GM20431 (cell line): ENCODE measurements around the gene ZC3H18.

Experiments
- in situ Hi-C: fragments of 300-500 bp; cut with MseI, MboI; formaldehyde crosslinking; loops from one replicate; pipeline ENCODE4 v1.15.0; 2020; ENCODE audit warnings: low sequenced_read_pairs; ENCODE audit not compliant: unreplicated experiment

The ZC3H18 gene

GRCh38 chr16:88633684-88634140, 63.5 kb downstream of the ZC3H18 start:
- in situ Hi-C loops: no loop called here

- in situ Hi-C loops: no loop called here
Measured at GRCh38 chr16:88634141-88634993, 64.2 kb downstream of the ZC3H18 start.

- in situ Hi-C loops: no loop called here
Measured at GRCh38 chr16:88634994-88635670, 64.9 kb downstream of the ZC3H18 start.

- in situ Hi-C loops: no loop called here
Measured at GRCh38 chr16:88635671-88636319, 65.6 kb downstream of the ZC3H18 start.

- in situ Hi-C loops: no loop called here
Measured at GRCh38 chr16:88636488-88637265, 66.5 kb downstream of the ZC3H18 start.

GRCh38 chr16:88638323-88639230, 68.4 kb downstream of the ZC3H18 start, which contains the start of gene IL17C:
Gene IL17C (plus strand): TSS chr16:88638572. CDS start chr16:88638642, 70 bp downstream.
- in situ Hi-C loops: no loop called here

GRCh38 chr16:88639231-88640038, 69.2 kb downstream of the ZC3H18 start:
- in situ Hi-C loops: no loop called here

- in situ Hi-C loops: no loop called here
Measured at GRCh38 chr16:88640039-88640495, 69.9 kb downstream of the ZC3H18 start.

GRCh38 chr16:88640498-88641247, 70.5 kb downstream of the ZC3H18 start:
- in situ Hi-C loops: no loop called here

- in situ Hi-C loops: no loop called here
Measured at GRCh38 chr16:88642881-88643643, 72.9 kb downstream of the ZC3H18 start.

GRCh38 chr16:88643644-88643932, 73.4 kb downstream of the ZC3H18 start:
- in situ Hi-C loops: no loop called here

- in situ Hi-C loops: no loop called here
Measured at GRCh38 chr16:88645455-88645854, 75.3 kb downstream of the ZC3H18 start.

- in situ Hi-C loops: no loop called here
Measured at GRCh38 chr16:88645941-88646340, 75.7 kb downstream of the ZC3H18 start.

GRCh38 chr16:88646345-88647034, 76.3 kb downstream of the ZC3H18 start:
- in situ Hi-C loops: no loop called here

GRCh38 chr16:88647178-88648070, 77.2 kb downstream of the ZC3H18 start:
- in situ Hi-C loops: no loop called here
